ENCODE measurements around the gene BPI. TPM values are rescaled to one million over a fixed set of nuclear protein-coding genes. Genes with fewer than 3 reads are reported as not detected.

BPI gene
- total RNA-seq, 1 experiment from 2014 or later = not detected

- no peak for TF ChIP-seq EZH2phosphoT487 (IDR thresholded peaks at IDR 0.05; ENCODE audit: borderline replicate concordance)
These were observed 7.5 kb upstream of the BPI start (continued) for GRCh38 chr20:38296433-38296832.

- intact Hi-C loops (cut with micrococcal nuclease) = no loop called here
- POLR2A ChIA-PET = no interaction called here
- H3K79me2 ChIP-seq (ENCODE audit: insufficient read depth, low read length) = no peaks in the 10 kb centered on the region
- CTCF ChIA-PET = no interaction called here
- no peaks in the 10 kb centered on the region for H3K9me3 ChIP-seq (ENCODE audit: control insufficient read depth in 1 of 2, insufficient read depth in 1 of 2, low read depth in 1 of 2, low read length in 2 of 2)
- H2AFZ ChIP-seq (ENCODE audit: low read depth, low read length, poor library complexity, severe bottlenecking) = no peak overlapping the region
- no peak overlapping the region for H3K27ac ChIP-seq (ENCODE audit: low read depth, low read length)
- no peaks in the 10 kb centered on the region for H3K9me2 ChIP-seq (ENCODE audit: insufficient read depth)
- H4K20me1 ChIP-seq (ENCODE audit: insufficient read depth) = no peaks in the 10 kb centered on the region
- H3K4me2 ChIP-seq (ENCODE audit: low read length) = no peak overlapping the region
- H3K4me1 ChIP-seq (ENCODE audit: control insufficient read depth in 1 of 2, insufficient read depth in 2 of 2, low read length in 2 of 2) = peaks cover 6 to 10% of the 10 kb centered on the region in 2 experiments; a peak in 2 of 4 replicates
- H3K4me3 ChIP-seq (replicated peaks in 1 of 2; ENCODE audit: low read depth in 1 of 2, low read length in 2 of 2) = no peak overlapping the region
- TF ChIP-seq SIN3A (IDR thresholded peaks at IDR 0.05; ENCODE audit: low read depth) (no peak), FOSL1 (IDR thresholded peaks at IDR 0.05; ENCODE audit: low read depth) (no peak), CTCF (IDR thresholded peaks at IDR 0.05 in 2 of 3, conservative IDR thresholded peaks at IDR 0.05 in 1 of 3; ENCODE audit: borderline replicate concordance in 1 of 3, insufficient read depth in 1 of 3, low read depth in 2 of 3, low read length in 2 of 3) (no peak), POLR2A (IDR thresholded peaks at IDR 0.05; ENCODE audit: borderline replicate concordance, extremely low read depth, insufficient read depth, insufficient read length) (no peak), CBX3 (IDR thresholded peaks at IDR 0.05; ENCODE audit: low read depth) (no peak), MAX (IDR thresholded peaks at IDR 0.05) (no peak), ZFX (IDR thresholded peaks at IDR 0.05) (no peak)
- no TSS peak for BruUV-seq (replicated peaks)
- no peaks in the 10 kb centered on the region for H3K36me3 ChIP-seq (ENCODE audit: control insufficient read depth in 1 of 2, insufficient read depth in 2 of 2, low read length in 2 of 2)
- RAD21 ChIA-PET (ENCODE audit: low non-redundant PET in 1 of 2, low total read pairs in 2 of 2, uncharacterized antibody in 2 of 2, unreplicated experiment in 2 of 2) = no interaction called here
- ATAC-seq = no peak
- DNase-seq (ENCODE audit: low read depth, low spot score) = no peak
- no peaks in the 10 kb centered on the region for H3K27me3 ChIP-seq (ENCODE audit: insufficient read depth, low read length)
- H3K9ac ChIP-seq (ENCODE audit: low read length) = no peak overlapping the region
These were observed 5.9 kb upstream of the BPI start for GRCh38 chr20:38297916-38298674.
